IPS DF 6.9 (cell line): ENCODE measurements around the gene RAVER1.

ENCODE experiments used
- DNase-seq: peaks from one replicate; pipeline ENCODE4 v3.0.0-alpha.2; 2013; ENCODE audit warnings: low read depth, low spot score
- H3K27ac ChIP-seq: one replicate; pipeline ENCODE4 v1.5.1; 2013; ENCODE audit warnings: low read length, control low read depth
- H3K27me3 ChIP-seq: 2 replicates; pipeline ENCODE4 v1.6.1; 2013; ENCODE audit warnings: mild to moderate bottlenecking, low read length; ENCODE audit not compliant: control insufficient read depth, insufficient read depth
- H3K36me3 ChIP-seq: 2 replicates; pipeline ENCODE4 v1.6.1; 2013; ENCODE audit warnings: low read length; ENCODE audit not compliant: control insufficient read depth, insufficient read depth
- H3K4me1 ChIP-seq: 2 replicates; pipeline ENCODE4 v1.6.1; 2013; ENCODE audit warnings: low read length; ENCODE audit not compliant: control insufficient read depth, insufficient read depth
- H3K4me3 ChIP-seq: 2 replicates; pipeline ENCODE4 v1.5.1; 2013; ENCODE audit warnings: mild to moderate bottlenecking, low read length
- H3K9me3 ChIP-seq: 2 replicates; pipeline ENCODE4 v1.6.1; 2013; ENCODE audit warnings: low read length, inconsistent platforms; ENCODE audit not compliant: control insufficient read depth, insufficient read depth
- WGBS: extraction: QIAGEN DNeasy Blood & Tissue Kit; methylation state at CpG from one replicate; pipeline ENCODE4 v1.1.7; 2013; ENCODE audit warnings: mixed read lengths, missing lambda C conversion rate; ENCODE audit not compliant: insufficient read length, insufficient coverage; 5-methylcytosine and 5-hydroxymethylcytosine counted together

Gene RAVER1

DNA sequence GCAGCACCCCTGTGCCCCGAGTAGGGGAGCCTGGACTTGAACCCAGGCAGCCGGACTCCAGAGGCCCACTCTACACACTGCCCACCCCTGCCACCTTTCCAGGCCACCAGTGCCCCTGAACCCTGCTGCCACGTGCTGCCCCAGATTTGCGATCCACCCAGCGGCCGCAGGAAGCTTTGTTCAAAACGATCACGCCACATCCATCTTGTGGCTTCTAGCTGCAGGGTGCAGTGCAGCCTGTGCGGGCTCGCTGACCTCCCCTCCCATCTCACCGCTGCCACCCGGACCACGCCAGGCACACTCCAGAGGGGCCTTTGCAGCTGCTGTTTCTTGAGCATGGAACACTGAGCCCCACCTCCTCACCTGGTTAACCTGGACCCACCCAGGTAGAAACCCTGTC, 3.8 kb downstream of the RAVER1 start:
- Histone ChIP-seq H3K27me3 (no peaks in the 10 kb centered on the region), H3K4me1 (peaks cover 4% of the 10 kb centered on the region; the same call in 1 of the 2 replicates), H3K4me3 (no peak overlapping the region), H3K9me3 (no peaks in the 10 kb centered on the region), H3K36me3 (peaks cover 30% of the 10 kb centered on the region), H3K27ac (no peak overlapping the region)
- no CpG with 5 or more reads among the region's 13 CpGs for WGBS
- no peak for DNase-seq

DNA sequence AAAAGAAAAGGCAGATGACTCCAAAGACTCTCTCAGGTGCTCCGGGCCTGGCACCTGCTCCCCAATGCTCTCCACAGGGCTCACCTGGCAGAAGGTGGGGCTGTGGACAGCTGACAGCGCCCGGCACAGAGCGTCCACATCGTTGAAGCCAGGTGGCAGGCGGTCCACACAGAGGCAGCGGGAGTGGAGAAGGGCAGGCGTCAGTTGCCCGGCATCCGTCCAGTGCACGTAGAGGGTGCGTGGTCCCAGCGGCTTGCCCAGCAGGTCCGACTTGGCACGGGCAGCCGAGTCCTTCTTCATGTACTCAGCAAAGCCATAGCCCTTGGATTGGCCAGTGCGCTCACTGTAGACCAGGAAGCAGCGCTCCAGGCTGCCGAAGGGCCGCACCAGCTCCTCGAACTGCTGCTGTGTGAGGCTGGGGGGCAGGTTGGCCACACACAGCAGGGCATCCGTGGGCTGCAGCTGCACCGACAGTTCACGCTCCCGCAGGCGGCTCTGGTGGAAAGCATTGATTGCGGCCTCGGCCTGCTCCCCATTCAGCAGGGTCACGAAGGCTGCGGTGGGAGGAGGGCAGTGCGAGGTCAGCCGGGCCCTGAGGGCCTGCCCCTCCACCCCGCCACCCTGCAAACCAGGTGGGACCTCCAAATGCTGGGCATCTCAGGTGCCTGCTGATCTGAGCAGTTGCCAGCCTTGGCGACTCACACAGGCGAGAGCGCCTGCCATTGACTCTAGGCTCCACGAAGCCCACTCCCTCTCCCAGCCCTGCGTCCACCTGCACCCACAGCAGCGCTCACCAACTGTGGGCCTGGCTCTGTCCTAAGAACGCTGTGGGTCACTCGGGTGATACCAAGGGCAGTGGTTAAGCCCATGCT, 4.5 kb downstream of the RAVER1 start:
- WGBS, result no CpG with 5 or more reads among the region's 41 CpGs
- Histone ChIP-seq H3K4me1 (peaks cover 3% of the 10 kb centered on the region; the same call in 1 of the 2 replicates), H3K4me3 (no peak overlapping the region), H3K36me3 (peaks cover 30% of the 10 kb centered on the region), H3K27ac (no peak overlapping the region), H3K27me3 (no peaks in the 10 kb centered on the region), H3K9me3 (no peaks in the 10 kb centered on the region)
- DNase-seq, result no peak

DNA sequence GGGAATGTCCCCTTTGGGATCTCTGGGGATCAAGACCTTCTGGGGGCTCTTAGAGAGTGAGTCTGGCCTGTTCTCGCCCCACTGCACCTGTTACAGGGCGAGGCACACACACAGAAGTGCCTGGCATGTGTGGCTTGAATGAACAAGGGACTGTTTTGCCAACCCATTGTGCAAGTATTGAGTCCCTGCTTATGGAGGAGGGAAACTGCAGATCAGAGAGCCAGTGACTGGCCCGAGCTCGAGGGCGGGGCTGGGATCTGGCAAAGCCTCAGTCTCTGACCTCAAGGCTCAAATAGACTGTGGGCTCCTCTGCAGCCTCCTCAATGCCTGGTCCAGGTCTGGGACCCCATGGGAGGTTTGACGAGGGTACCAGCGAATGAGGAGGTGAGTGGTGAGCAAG, 5.5 kb downstream of the RAVER1 start:
- Histone ChIP-seq H3K9me3 (no peaks in the 10 kb centered on the region), H3K4me3 (no peak overlapping the region), H3K4me1 (peaks cover 3% of the 10 kb centered on the region; the same call in 1 of the 2 replicates), H3K36me3 (peaks cover 40% of the 10 kb centered on the region), H3K27me3 (no peaks in the 10 kb centered on the region), H3K27ac (no peak overlapping the region)
- DNase-seq, result no peak
- no CpG with 5 or more reads among the region's 7 CpGs for WGBS

DNA sequence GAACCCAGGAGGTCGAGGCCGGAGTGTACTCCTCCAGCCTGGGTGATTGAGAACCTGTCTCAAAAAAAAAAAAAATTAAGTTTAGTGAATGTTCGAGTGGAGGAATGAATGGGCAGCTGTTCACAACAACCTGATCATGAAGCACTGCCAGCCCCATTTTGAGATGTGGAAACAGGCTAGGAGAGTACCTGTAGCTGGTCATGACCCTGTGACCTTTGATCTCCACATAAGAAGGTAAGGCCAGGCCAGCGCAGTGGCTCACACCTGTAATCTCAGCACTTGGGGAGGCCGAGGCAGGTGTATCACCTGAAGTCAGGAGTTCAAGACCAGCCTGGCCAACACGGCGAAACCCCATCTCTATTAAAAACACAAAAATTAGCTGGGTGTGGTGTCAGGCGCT, 7.6 kb downstream of the RAVER1 start:
- peaks cover 56% of the 10 kb centered on the region for H3K36me3 ChIP-seq

DNA sequence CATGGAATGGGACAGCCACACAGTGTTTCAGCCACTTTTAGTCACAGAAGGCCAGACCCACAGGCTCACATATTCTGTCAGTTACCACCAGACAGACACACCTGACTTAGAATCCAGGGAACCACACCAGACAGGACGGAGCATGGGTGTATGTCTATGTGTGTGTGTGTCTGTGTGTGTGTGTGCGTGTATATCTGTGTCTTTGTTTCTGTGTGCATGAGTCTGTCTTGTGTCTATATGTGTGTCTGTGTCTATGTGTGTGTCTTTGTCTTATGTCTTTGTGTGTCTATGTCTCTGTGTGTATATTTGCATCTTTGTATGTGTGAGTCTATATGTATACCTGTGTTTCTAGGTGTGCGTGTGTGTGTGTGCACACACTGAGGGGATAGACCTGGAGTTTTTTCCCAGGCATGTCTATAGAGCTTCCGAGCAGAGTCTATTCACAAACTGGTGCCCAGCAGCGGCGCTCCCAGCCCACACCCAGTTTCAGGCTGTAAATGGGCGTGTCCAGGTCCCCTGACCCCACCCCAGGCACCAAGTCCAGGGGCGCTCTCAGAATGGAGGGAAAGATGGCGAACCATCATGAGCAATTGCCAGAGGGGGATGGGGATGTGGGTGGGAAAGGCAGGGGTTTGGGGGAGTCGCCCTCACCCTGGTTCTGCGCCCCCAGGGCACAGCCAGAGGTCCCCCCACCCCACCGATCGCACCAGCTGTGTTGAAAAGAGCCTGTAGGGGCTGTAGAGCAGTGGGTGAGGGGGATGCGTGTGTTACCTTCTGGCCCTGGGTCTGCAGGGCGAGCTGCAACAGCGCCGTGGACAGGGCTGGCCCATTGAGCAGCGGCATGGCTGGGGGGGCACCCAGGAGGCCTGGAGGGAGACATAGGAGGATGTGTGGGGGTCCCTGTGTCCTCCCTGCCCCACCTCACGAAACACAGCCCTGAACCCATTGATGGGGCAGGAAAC, 11.2 kb downstream of the RAVER1 start:
- Histone ChIP-seq H3K36me3 (peaks cover 38% of the 10 kb centered on the region), H3K9me3 (no peaks in the 10 kb centered on the region), H3K27ac (no peak overlapping the region), H3K4me3 (no peak overlapping the region), H3K27me3 (no peaks in the 10 kb centered on the region), H3K4me1 (no peaks in the 10 kb centered on the region)
- no peak for DNase-seq
- no CpG with 5 or more reads among the region's 19 CpGs for WGBS

More for the DNA sequence above, 7.6 kb downstream of the RAVER1 start:
- Histone ChIP-seq H3K4me3 (no peak overlapping the region), H3K9me3 (no peaks in the 10 kb centered on the region), H3K4me1 (no peaks in the 10 kb centered on the region), H3K27ac (no peak overlapping the region), H3K27me3 (no peaks in the 10 kb centered on the region)
- WGBS, result no CpG with 5 or more reads among the region's 8 CpGs
- DNase-seq, result no peak

DNA sequence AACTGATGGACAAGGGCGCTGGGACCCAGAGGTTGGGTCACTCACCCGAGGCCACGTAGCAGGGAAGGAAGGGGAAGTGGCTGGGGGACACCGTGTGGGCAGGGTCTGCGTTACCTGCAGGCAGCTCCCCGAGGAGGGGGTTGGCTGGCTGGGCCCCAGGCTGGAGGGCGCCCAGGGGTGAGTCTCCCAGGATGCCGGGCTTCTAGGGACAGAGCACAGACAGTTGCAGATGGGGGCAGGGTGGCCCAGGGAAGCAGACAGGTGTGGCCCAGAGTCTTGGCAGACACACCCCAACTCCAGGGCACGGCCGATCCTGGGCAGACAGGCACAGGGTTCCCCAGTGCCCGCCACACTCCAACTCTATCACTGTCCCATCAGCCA, 11.9 kb downstream of the RAVER1 start:
- Histone ChIP-seq H3K9me3 (no peaks in the 10 kb centered on the region), H3K4me3 (no peak overlapping the region), H3K36me3 (peaks cover 35% of the 10 kb centered on the region), H3K27ac (no peak overlapping the region), H3K4me1 (no peaks in the 10 kb centered on the region), H3K27me3 (no peaks in the 10 kb centered on the region)
- no CpG with 5 or more reads among the region's 11 CpGs for WGBS
- DNase-seq, result no peak

DNA sequence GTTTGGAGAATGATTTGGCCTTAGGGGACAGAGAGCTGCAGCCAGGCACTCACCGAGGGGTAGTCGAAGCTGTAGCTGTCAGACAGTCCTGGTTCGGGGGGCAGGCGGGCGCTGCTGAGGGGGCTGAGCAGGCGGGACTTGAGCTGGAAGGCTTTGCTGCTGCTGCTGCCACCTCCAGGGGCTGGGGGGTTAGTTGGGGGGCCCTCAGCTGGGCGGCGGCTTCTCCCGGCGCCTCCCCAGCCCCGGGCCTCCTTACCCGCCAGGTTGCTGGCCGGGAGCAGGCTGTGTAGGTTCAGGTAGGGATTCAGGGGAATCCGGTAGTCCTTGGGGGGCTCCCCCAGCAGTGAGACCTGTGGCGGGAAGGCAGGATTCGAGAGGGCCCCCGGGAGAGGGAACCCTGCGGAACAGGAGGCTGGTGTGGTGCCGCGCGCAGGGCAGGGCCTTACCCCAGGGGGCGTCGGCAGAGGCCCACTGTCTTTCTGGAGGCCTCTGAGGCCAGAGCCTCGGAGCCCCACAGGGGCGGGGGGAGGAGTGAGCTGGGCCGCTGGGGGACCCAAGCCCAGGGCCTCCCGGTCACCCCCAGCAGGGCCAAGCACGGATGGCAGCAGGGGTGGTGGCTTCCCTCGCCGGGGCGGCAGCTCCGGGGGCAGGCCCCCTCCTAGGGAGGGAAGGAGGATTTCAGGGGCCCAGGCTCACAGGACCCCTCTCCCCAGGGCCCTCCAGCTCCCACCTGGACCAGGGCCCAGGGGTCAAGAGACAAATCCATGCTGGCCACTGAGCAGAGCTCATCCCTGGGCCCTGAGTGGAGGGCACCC, 12.5 kb downstream of the RAVER1 start:
- H3K9me3 ChIP-seq, result no peaks in the 10 kb centered on the region
- 0 out of 2 replicates have a peak, but pooled peaks cover 3% of the 10 kb centered on the region for H3K4me1 ChIP-seq
- H3K36me3 ChIP-seq, result peaks cover 35% of the 10 kb centered on the region
- H3K27me3 ChIP-seq, result no peaks in the 10 kb centered on the region
- H3K4me3 ChIP-seq, result no peak overlapping the region
- WGBS, result no CpG with 5 or more reads among the region's 32 CpGs
- DNase-seq, result no peak
- H3K27ac ChIP-seq, result no peak overlapping the region

DNA sequence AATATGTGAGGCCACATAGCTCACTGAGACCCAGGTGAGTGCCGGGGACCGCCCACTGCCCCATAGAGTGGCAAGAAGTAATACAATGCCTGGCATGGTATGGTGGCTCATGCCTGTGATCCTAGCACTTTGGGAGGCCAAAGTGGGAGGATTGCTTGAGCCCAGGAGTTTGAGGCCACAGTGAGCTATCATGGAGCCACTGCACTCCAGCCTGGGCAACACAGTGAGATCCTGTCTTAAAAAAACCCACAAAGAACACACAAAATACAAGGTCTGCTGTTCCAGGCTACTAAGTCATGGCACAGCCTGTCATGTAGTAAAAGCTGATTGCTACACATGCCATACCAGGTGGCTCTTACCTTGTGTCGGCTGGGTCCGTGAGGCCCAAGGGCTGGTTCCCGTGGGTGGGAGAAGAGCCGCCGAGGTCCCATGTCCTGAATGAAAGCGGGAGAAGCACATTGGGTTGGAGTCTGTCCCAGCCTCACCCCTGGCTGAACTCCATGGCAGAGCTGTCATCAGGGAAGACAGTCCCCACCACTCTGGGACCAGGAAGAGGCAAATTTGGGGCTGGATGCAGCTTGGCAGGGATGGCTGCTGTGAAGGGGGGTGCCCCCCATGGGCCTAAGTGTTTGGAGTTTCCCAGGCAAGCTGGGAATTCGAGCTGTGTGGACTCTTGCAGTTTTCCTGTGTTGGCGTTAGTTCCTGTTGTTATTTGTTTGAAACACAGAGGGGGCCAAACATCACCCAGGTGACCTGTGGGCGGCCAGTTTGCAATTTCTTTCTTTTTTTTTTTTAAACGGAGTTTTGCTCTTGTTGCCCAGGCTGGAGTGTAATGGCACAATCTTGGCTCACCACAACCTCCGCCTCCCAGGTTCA, 14.3 kb downstream of the RAVER1 start:
- no peak for DNase-seq
- Histone ChIP-seq H3K36me3 (peaks cover 35% of the 10 kb centered on the region), H3K27ac (no peak overlapping the region), H3K4me1 (0 out of 2 replicates have a peak, but pooled peaks cover 3% of the 10 kb centered on the region), H3K4me3 (no peak overlapping the region), H3K27me3 (no peaks in the 10 kb centered on the region), H3K9me3 (no peaks in the 10 kb centered on the region)
- WGBS, result no CpG with 5 or more reads among the region's 13 CpGs

DNA sequence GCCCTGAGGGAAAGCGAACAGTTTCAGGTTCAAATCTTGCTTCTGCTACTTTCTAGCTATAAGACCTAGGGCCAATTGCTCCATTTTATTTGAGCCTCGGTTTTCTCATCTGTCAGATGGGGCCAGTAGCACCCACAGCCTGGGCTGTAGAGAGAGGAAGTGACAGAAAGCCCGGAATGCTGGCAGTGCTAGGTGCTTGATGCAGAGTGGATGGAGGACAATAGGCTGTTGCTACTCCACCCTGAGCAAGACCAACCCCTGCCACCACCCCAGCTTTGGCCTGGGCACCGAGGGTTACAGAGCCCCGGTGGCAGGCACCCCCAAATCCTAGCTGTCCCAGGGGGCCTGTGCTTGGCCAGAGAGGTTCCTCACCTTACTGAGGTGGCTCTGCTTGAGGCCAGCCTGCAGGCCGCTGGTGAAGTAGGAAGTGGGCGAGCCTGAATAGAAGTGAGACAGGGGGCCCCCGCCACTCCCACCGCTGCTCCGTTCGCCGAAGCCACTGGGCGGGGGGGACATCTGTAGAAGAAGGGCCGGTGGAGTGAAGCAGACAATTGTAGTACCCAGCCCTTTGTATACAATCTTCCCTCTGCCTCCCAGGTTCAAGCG, 15.4 kb downstream of the RAVER1 start:
- Histone ChIP-seq H3K27ac (no peak overlapping the region), H3K9me3 (no peaks in the 10 kb centered on the region), H3K4me3 (no peak overlapping the region), H3K4me1 (0 out of 2 replicates have a peak, but pooled peaks cover 3% of the 10 kb centered on the region), H3K27me3 (no peaks in the 10 kb centered on the region), H3K36me3 (peaks cover 27% of the 10 kb centered on the region)
- DNase-seq, result no peak
- WGBS, result no CpG with 5 or more reads among the region's 15 CpGs
